GM23248 (cell line): ENCODE measurements around the gene RASAL3.

Experiments used
- EZH2 ChIP-seq: fragments of 200-600 bp; sonication (generic); IDR thresholded peaks from 2 replicates; pipeline ENCODE4 v1.6.1; 2018; ENCODE audit warnings: antibody characterized with exemption, mild to moderate bottlenecking; ENCODE audit not compliant: insufficient read depth, poor library complexity, severe bottlenecking
- EZH2phosphoT487 ChIP-seq: fragments of 200-600 bp; sonication (generic); IDR thresholded peaks from 2 replicates; pipeline ENCODE4 v1.6.1; 2018; ENCODE audit warnings: antibody characterized with exemption, moderate library complexity, mild to moderate bottlenecking, low read depth; ENCODE audit not compliant: insufficient read depth

- TF ChIP-seq EZH2: no peak
- no peak for TF ChIP-seq EZH2phosphoT487
Measured at GRCh38 chr19:15495151-15495550, 30.8 kb upstream of the RASAL3 start.
